Endothelial cell (in vitro differentiated cells): ENCODE data around the gene BRMS1. TPM values are rescaled to one million over a fixed set of nuclear protein-coding genes. Genes with fewer than 3 reads are reported as not detected.

Source experiments
- DNase-seq: peaks from one replicate; pipeline ENCODE4 v3.0.0; 2021; ENCODE audit warnings: low spot score
- H3K27ac Mint-ChIP-seq: one replicate; pipeline ENCODE4 v1.8.0; 2021; ENCODE audit warnings: mixed read lengths, inconsistent platforms; ENCODE audit not compliant: unreplicated experiment
- H3K27me3 Mint-ChIP-seq: one replicate; pipeline ENCODE4 v1.8.0; 2021; ENCODE audit warnings: mild to moderate bottlenecking, moderate library complexity, mixed read lengths, inconsistent platforms; ENCODE audit not compliant: unreplicated experiment
- H3K36me3 Mint-ChIP-seq: one replicate; pipeline ENCODE4 v1.8.0; 2021; ENCODE audit warnings: mild to moderate bottlenecking, low read depth, mixed read lengths, inconsistent platforms; ENCODE audit not compliant: unreplicated experiment
- H3K4me1 Mint-ChIP-seq: one replicate; pipeline ENCODE4 v1.8.0; 2021; ENCODE audit warnings: mild to moderate bottlenecking, mixed read lengths, inconsistent platforms; ENCODE audit not compliant: unreplicated experiment
- H3K4me3 Mint-ChIP-seq: one replicate; pipeline ENCODE4 v1.8.0; 2021; ENCODE audit warnings: mild to moderate bottlenecking, mixed read lengths, inconsistent platforms; ENCODE audit not compliant: unreplicated experiment
- H3K9me3 Mint-ChIP-seq: one replicate; pipeline ENCODE4 v1.8.0; 2021; ENCODE audit warnings: mixed read lengths, inconsistent platforms; ENCODE audit not compliant: unreplicated experiment
- CTCF ChIP-seq: fragments of 200-600 bp; sonication (generic); IDR thresholded peaks from one replicate; pipeline ENCODE4 v1.5.0; 2021; ENCODE audit warnings: antibody characterized with exemption; ENCODE audit not compliant: unreplicated experiment
- total RNA-seq: library from RNA; stranded (reverse); fragmentation: NEBNext Ultra II Directional; extraction: Animal tissue kit (Norgen Biotek cat#: 25700); gene quantifications from one replicate; pipeline ENCODE4 v1.2.1, GENCODE V29; 2021; ENCODE audit not compliant: unreplicated experiment

BRMS1 gene
- total RNA-seq, 1 donor from 2014 or later = 38.4 TPM

DNA sequence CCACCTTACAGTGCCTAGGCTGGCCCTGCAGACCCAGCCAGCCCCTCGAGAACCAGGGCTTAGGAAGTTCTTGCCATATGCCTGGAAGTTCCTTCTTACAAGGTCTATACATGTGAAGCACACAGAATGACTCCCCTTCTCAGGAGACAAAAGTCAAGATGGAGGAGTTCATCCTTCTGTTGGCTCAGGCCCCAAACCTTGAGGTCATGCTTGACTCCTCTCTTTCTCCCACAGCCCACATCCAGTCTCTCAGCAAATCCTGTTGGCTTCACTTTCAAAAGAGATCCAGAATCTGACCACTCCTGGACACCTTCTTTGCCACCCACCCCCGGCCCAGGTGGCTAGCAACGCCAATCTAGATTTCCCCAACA lies 26.3 kb downstream of the BRMS1 start:
- H3K27ac Mint-ChIP-seq = peak overlapping the region; percentile 36
- no peaks in the 10 kb centered on the region for H3K9me3 Mint-ChIP-seq
- no peak for TF ChIP-seq CTCF
- peaks cover 21% of the 10 kb centered on the region for H3K4me1 Mint-ChIP-seq
- DNase-seq = no peak
- H3K4me3 Mint-ChIP-seq = peak overlapping the region; percentile 12
- H3K27me3 Mint-ChIP-seq = peaks cover 25% of the 10 kb centered on the region
- peaks cover 5% of the 10 kb centered on the region for H3K36me3 Mint-ChIP-seq

GRCh38 chr11:66317723-66318599 lies 26.9 kb downstream of the BRMS1 start:
- peaks cover 25% of the 10 kb centered on the region for H3K27me3 Mint-ChIP-seq
- no peak for DNase-seq
- peak overlapping the region; percentile 31 for H3K4me3 Mint-ChIP-seq
- TF ChIP-seq CTCF = no peak
- peaks cover 5% of the 10 kb centered on the region for H3K36me3 Mint-ChIP-seq
- H3K9me3 Mint-ChIP-seq = no peaks in the 10 kb centered on the region
- H3K4me1 Mint-ChIP-seq = peaks cover 21% of the 10 kb centered on the region
- H3K27ac Mint-ChIP-seq = peak overlapping the region; percentile 72

- Mint-ChIP-seq H3K36me3 (peaks cover 5% of the 10 kb centered on the region), H3K9me3 (no peaks in the 10 kb centered on the region), H3K4me3 (no peak overlapping the region), H3K27ac (peak overlapping the region; percentile 72), H3K4me1 (peaks cover 21% of the 10 kb centered on the region), H3K27me3 (peaks cover 24% of the 10 kb centered on the region)
- no peak for DNase-seq
- TF ChIP-seq CTCF = no peak
Measured at GRCh38 chr11:66317322-66317722, 27.6 kb downstream of the BRMS1 start.

DNA sequence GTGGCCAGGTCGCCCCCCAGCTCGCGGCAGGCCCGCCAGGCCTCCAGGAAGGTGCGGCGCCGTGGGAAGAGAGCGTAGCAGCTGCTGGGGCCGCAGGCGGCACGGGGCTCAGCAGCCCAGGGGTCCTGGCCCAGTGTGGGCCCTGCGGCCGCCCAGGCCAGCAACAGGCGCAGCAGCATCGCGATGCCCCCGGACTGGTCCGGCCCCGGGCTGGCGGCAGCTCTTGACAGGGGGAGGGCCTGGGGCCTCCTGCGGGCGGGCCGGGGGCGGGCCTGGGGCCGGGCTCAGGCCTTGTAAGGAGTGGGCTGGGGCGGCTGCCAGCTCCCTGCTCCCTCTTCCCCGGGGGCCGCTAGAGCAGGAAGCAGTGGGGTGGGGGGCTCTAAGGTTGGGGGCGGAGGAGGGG lies 28.1 kb downstream of the BRMS1 start, which contains the start of gene CD248:
TSS of gene CD248 (minus strand) at position 196 of the 403 bp plus-strand sequence. CDS start at position 179, 17 bp downstream.
- TF ChIP-seq CTCF = no peak
- peaks cover 22% of the 10 kb centered on the region for H3K4me1 Mint-ChIP-seq
- H3K4me3 Mint-ChIP-seq = no peak within 1 kb of the TSS
- no peaks in the 10 kb centered on the region for H3K9me3 Mint-ChIP-seq
- peak; percentile 37 for DNase-seq
- H3K36me3 Mint-ChIP-seq = peaks cover 5% of the 10 kb centered on the region
- H3K27ac Mint-ChIP-seq = peak within 1 kb of the TSS; percentile 72
- H3K27me3 Mint-ChIP-seq = peaks cover 23% of the 10 kb centered on the region
